ENCODE data around the gene ATP23.

The ATP23 gene

GRCh38 chr12:57983858-57984505 lies 42.6 kb downstream of the ATP23 start:
- no peak for DNase-seq

- DNase-seq = no peak
Measured at GRCh38 chr12:57984629-57985151, 43.3 kb downstream of the ATP23 start.

- no peak for DNase-seq
Measured at GRCh38 chr12:57985685-57986084, 44.3 kb downstream of the ATP23 start.

- DNase-seq = no peak
Measured at GRCh38 chr12:57989838-57990237, 48.5 kb downstream of the ATP23 start.

- no peak for DNase-seq
Measured at GRCh38 chr12:57990241-57990883, 49.0 kb downstream of the ATP23 start.

- no peak for DNase-seq
Measured at GRCh38 chr12:57992001-57992400, 50.6 kb downstream of the ATP23 start.

- DNase-seq = no peak
Measured at GRCh38 chr12:57993030-57993429, 51.7 kb downstream of the ATP23 start.

- DNase-seq = no peak
Measured at GRCh38 chr12:57993834-57994233, 52.5 kb downstream of the ATP23 start.

- no peak for DNase-seq
Measured at GRCh38 chr12:57996520-57996919, 55.2 kb downstream of the ATP23 start.

GRCh38 chr12:57998251-57998650 lies 56.9 kb downstream of the ATP23 start:
- DNase-seq = no peak

- DNase-seq = no peak
Measured at GRCh38 chr12:58000499-58000898, 59.1 kb downstream of the ATP23 start.

GRCh38 chr12:58007875-58008274 lies 66.5 kb downstream of the ATP23 start:
- DNase-seq = no peak

GRCh38 chr12:58008634-58009033 lies 67.3 kb downstream of the ATP23 start:
- no peak for DNase-seq

Data from stimulated activated CD4-positive, alpha-beta T cell treated with anti-CD3 and anti-CD28 coated beads, Interleukin-4, amount 100 ng/mL, for 1 hour (primary cell).